ES-I3 (cell line): Measurements from ENCODE around the gene PIWIL4.
"Not testable (repeated sequence)": the region's sequence is repeated elsewhere in the genome, so short reads cannot be mapped to it uniquely, and the experiment has no call there.

Experiments used
- H3K36me3 ChIP-seq: 2 replicates; pipeline ENCODE4 v1.6.1; 2013; ENCODE audit warnings: mild to moderate bottlenecking, low read length, control low read depth, moderate library complexity; ENCODE audit not compliant: insufficient read depth
- H3K4me1 ChIP-seq: 2 replicates; pipeline ENCODE4 v1.6.1; 2013; ENCODE audit warnings: mild to moderate bottlenecking, control low read depth, low read length; ENCODE audit not compliant: insufficient read depth
- H3K9ac ChIP-seq: 2 replicates; pipeline ENCODE4 v1.6.1; 2013; ENCODE audit warnings: low read depth, mild to moderate bottlenecking, low read length, moderate library complexity
- H3K9me3 ChIP-seq: 2 replicates; pipeline ENCODE4 v1.6.1; 2013; ENCODE audit warnings: mild to moderate bottlenecking, low read length, moderate library complexity; ENCODE audit not compliant: control insufficient read depth, insufficient read depth

Gene PIWIL4

DNA sequence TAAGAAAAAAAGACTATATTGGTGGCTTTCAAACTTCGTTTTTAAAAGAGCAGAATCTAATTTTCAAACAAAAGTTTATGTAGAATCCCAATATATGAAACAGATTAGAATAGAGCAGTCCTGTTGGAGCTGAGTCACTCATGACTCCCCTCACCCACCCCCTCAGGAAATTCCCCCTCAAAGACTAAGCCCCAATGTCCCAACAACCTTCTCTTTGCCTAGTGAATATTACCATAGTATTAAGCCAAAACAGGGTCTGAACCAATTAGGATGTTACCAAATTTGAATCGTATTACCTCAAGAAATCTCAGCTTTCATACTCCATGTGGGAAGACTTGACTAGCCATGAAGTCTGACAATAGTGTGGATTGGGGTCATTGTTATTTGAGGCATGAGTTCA is 7.8 kb upstream of the PIWIL4 start:
- no peaks in the 10 kb centered on the region for H3K9me3 ChIP-seq
- peaks cover 12% of the 10 kb centered on the region for H3K4me1 ChIP-seq
- H3K9ac ChIP-seq: no peak overlapping the region
- no peaks in the 10 kb centered on the region for H3K36me3 ChIP-seq

DNA sequence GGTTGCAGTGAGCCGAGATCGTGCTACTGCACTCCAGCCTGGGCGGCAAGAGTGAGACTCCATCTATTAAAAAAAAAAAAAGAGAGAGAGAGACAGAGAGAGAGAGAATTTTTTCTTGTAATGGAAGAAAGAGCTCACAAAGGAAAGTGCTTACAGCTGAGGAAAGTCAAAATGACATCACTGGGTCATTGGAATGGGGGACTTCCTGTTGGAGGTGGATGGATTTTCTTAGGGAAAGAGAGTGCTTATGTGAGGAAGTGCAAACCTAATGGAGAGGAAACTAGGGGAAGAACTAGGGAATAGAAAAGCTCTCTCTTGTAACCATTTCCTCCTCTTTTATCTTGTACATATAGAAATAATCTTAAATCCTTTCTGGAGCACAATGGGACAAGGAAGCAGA is 6.3 kb upstream of the PIWIL4 start:
- H3K9ac ChIP-seq: no peak overlapping the region
- no peaks in the 10 kb centered on the region for H3K9me3 ChIP-seq
- H3K4me1 ChIP-seq: peaks cover 12% of the 10 kb centered on the region
- no peaks in the 10 kb centered on the region for H3K36me3 ChIP-seq

DNA sequence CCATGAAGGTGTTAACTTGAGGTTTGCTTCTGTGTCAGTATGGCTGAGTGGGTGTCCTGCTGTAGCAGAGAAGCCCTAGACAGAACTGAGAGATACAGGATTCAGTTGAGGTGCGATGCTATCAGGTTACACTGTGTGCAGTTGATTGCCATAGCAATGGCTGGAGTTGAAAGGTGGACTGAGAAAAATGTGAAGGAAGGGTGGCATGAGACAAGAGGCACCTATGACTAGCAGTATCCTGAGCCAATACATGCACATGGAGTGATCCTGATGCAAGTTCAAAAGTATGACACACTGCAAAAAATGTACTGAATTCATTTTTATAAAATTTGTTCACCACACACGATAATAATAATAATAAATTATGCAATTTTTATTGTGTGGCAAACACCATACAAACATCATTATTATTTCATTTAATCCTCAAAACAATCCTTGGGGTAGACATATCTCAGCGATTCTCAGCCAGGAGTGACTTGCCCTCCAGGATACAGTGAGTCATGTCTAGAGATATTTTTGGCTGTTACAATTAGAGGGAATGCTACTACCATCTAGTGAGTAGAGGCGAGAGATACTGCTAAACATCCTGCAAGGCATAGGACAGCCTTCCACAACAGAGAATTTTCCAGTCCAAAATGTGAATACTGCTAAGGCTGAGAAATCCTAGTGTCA is 3.9 kb upstream of the PIWIL4 start:
- Histone ChIP-seq H3K9ac (no peak overlapping the region), H3K9me3 (no peaks in the 10 kb centered on the region), H3K36me3 (no peaks in the 10 kb centered on the region), H3K4me1 (peaks cover 12% of the 10 kb centered on the region)

DNA sequence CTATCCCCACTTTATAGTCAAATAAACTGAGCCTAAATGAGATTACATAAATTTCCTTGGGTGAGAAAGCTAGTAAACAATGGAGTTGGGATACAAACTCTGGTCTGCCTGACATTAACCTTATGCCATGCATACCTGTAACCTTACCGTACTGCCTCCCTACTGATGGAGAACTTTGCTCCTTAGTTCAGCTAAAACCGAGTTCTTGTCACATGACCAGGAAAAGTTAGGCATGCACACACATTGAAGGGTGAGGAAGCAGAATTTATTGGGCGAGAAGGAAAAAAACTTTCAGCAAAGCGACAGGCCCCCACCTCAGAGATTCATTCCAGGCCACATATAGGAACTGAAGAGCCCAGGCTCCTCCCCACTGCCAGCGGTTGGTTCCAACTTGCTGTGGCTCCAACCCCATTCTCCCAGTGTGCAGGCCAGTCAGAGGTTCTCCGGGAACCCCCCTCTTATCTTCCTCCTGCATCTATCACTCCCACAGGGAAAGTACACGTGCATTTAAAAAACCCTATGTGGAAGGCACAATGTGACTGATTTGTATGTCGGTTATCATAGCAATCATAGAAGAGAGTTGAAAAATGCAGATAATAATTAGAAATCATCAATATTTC is 3.2 kb upstream of the PIWIL4 start:
- Histone ChIP-seq H3K36me3 (no peaks in the 10 kb centered on the region), H3K4me1 (peaks cover 12% of the 10 kb centered on the region), H3K9ac (no peak overlapping the region), H3K9me3 (no peaks in the 10 kb centered on the region)

DNA sequence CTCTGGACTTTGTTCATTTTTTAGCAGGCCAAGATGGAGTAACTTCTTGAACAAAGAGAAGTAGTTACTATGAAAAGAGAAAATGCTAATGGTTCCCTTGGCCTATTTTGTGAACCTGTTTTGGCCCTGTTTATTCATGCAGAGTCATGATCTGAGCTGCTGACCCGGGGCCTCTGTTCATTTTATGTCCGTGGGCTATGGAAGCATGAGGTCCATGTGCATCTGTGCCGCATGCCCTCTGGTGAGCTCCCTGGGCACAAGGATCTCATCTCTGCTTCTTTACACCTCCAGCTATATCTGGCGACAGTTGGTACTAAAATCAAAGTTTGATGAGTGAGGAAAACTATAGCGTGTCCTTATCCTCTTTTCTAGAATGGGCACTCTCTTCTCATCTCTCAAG is 1.0 kb downstream of the PIWIL4 start:
- H3K4me1 ChIP-seq: peaks cover 7% of the 10 kb centered on the region
- no peak overlapping the region for H3K9ac ChIP-seq
- H3K9me3 ChIP-seq: no peaks in the 10 kb centered on the region
- no peaks in the 10 kb centered on the region for H3K36me3 ChIP-seq

DNA sequence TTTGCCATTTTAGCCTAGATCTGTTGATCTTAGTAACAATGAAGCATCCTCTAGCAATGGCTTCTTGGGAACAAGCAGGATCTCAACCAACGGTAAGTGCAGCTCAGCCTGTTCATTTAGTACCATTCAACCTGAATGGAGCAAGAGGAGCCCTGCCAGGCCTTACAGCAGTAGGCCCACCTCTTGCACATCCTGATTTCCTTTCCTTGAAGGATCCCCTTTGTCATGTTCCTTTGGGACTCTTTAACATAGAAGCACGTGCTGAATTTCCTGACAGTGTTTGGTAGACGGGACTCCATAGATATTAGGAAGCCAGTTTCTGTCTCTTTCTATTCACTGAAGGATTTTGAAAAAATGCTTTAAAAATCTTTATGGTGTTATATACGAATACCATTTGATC is 1.5 kb downstream of the PIWIL4 start:
- Histone ChIP-seq H3K9me3 (no peaks in the 10 kb centered on the region), H3K4me1 (peaks cover 1% of the 10 kb centered on the region), H3K36me3 (no peaks in the 10 kb centered on the region), H3K9ac (no peak overlapping the region)

DNA sequence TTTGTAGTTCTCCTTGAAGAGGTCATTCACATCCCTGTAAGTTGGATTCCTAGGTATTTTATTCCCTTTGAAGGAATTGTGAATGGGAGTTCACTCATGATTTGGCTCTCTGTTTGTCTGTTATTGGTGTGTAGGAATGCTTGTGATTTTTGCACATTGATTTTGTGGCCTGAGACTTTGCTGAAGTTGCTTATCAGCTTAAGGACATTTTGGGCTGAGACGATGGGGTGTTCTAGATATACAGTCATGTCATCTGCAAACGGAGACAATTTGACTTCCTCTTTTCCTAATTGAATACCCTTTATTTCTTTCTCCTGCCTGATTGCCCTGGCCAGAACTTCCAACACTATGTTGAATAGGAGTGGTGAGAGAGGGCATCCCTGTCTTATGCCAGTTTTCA is 5.8 kb downstream of the PIWIL4 start:
- H3K4me1 ChIP-seq, H3K9ac ChIP-seq, H3K36me3 ChIP-seq, H3K9me3 ChIP-seq: not testable (repeated sequence)

DNA sequence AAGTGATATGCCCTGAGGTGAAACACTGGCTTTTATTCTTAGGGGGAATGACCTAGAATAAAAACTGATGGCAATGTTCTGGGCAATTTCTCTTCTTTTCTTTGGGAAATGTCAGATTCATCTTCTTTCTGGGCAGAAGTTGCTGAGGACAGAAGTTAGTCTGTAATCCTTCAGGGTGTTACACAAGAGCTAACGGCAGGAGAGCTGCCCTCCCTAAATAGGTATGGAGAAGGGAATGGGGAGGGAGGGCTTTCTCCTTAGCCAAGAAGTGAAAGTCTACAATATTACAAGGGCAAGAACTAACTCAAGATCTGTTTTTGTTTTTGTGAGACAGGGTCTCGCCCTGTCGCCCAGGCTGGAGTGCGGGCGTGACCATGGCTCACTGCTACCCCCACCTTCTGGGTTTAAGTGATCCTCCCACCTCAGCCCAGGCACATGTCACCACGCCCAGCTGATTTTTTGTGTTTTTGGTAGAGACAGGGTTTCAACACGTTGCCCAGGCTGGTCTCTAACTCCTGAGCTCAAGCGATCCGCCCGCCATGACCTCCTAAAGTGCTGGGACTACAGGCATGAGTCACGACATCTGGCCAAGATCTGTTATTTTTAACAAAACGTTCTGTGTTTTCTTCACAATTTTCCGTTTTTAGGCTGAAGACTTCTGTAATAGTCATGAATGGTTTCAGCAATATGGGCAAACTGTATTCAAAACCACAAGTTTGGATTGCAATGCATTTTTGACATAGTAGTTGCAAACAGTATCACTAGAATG is 7.2 kb downstream of the PIWIL4 start:
- H3K9ac ChIP-seq: no peak overlapping the region
- H3K4me1 ChIP-seq: no peaks in the 10 kb centered on the region
- no peaks in the 10 kb centered on the region for H3K9me3 ChIP-seq
- no peaks in the 10 kb centered on the region for H3K36me3 ChIP-seq

DNA sequence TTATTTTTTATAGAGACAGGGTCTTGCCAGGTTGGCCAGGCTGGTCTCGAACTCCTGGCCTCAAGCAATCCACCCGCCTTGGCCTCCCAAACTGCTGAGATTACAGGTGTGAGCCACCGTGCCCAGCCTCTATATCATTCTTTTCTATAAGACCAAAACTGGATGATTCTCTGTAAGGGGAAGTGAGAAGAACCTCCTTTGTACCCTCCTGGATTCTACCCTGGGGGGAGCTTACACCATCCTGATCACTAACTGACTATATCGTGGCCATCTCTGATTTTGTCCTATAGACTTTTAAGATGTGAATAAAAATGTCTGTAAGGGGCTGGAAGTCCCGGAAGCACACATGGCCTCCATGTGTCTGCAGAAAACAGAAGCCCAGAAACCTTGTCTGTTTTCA is 9.1 kb downstream of the PIWIL4 start:
- no peak overlapping the region for H3K9ac ChIP-seq
- no peaks in the 10 kb centered on the region for H3K36me3 ChIP-seq
- no peaks in the 10 kb centered on the region for H3K9me3 ChIP-seq
- H3K4me1 ChIP-seq: no peaks in the 10 kb centered on the region

DNA sequence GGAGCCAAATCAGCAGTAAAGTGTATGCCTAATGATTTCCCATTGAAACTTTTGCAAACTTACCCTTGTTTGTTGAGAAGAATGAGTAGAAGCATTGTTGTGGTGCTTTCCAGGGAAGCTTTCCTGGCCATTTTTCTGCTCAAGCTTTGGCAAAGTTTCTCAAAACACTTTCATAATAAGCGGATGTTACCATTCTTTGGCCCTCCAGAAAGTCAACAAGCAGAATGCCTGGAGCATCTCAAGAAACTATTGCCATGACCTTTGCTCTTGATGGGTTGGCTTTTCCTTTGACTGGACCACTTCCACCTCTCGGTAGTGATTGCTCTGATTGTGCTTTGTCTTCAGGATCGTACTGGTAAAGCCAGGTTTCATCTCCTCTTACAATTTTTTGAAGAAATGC is 10.7 kb downstream of the PIWIL4 start:
- no peaks in the 10 kb centered on the region for H3K4me1 ChIP-seq
- H3K9ac ChIP-seq: no peak overlapping the region
- H3K36me3 ChIP-seq: no peaks in the 10 kb centered on the region
- H3K9me3 ChIP-seq: no peaks in the 10 kb centered on the region

DNA sequence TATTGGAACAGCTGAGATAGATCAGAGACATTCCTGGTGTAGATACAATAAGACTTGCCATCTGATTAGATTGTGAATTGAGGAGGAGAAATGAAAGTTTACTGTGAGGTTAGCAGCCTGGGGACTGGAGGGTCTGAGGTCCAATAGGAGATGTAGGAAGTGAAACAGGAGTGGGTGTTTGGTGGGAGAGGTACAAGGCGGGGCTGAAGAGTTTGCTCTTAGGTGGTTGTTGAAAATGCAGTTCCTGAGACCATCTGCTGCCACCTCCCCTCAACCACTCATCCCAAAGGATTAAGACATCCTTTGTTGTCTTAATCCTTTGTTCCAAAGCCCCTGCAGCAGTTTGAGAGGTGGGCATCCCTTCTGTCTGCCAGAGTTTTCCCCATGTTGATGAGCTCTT is 14.8 kb downstream of the PIWIL4 start:
- Histone ChIP-seq H3K9ac (no peak overlapping the region), H3K4me1 (no peaks in the 10 kb centered on the region), H3K36me3 (no peaks in the 10 kb centered on the region), H3K9me3 (no peaks in the 10 kb centered on the region)

DNA sequence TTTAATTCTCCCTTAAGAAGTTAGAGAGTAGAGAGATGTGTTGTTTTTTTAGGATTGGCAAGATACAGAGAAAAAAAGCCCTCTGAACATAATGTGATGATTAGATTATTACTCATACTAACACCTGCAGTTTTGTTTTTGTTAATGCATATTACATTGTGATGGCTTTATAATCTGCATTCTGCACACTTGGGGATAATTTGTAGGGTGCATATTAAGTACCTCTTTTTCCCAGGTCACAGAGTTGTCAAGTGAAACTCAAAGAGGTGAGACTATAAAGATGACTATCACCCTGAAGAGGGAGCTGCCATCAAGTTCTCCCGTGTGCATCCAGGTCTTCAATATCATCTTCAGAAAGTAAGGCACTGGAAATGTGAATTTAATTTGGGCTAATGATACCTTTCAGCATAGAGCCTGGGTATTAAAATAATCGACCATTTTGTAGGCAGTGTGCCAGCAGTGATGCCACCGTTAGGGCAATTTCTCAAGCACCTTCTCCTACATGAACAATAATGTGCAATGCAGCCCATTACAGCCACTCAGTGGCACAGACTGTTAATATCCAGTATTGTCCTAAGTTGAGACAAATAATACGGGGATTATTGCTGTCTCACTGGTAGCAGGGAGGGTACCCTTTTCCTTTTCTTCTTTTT is 16.2 kb downstream of the PIWIL4 start:
- Histone ChIP-seq H3K9ac (no peak overlapping the region), H3K9me3 (no peaks in the 10 kb centered on the region), H3K36me3 (no peaks in the 10 kb centered on the region), H3K4me1 (no peaks in the 10 kb centered on the region)

DNA sequence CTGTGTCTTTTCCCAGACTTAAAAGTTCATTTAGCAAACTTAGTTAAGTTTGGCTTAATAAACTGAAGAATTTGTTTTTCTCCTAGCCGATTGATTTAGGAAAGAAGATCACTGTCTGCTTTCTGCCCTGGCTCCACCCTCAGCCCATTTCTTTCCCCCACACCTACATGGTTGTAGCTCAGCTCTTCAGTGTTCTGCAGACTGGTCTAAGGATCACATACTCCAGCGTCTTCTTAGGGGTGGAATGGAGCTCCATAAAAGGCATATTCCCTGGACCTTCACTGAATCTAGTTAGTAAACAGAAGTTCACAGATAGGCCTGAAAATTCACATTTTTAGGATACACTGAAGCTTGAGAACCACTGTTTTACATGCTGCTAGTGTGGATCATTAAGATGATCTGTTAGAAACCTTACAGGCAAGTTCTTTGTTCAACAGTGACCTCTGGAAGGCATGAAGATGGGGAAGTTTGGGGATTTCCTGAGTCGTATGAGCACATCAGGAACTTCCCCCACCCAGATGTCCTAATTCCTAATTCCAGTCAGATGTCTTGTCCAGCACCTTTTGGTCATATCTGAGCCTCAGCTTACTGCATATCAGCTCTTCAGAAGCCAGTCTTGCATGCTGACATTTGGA is 16.8 kb downstream of the PIWIL4 start:
- H3K36me3 ChIP-seq: no peaks in the 10 kb centered on the region
- H3K9me3 ChIP-seq: no peaks in the 10 kb centered on the region
- no peaks in the 10 kb centered on the region for H3K4me1 ChIP-seq
- no peak overlapping the region for H3K9ac ChIP-seq

DNA sequence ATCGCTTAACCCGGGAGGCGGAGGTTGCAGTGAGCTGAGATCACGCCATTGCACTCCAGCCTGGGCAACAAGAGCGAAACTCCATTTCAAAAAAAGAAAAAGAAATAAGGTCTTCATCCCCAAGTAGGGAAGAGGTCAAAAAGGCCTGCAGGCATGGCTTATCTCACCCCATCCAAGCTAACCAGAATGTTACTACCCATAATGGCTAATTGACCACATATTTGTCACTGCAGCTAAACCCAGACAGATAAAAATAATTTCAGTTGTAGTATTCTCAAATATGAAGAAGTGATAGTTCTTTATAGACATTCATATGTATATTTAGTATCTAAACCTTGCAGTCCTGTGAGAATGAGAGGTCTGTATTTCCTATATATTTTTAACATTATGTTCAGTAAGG is 17.8 kb downstream of the PIWIL4 start:
- no peaks in the 10 kb centered on the region for H3K36me3 ChIP-seq
- H3K4me1 ChIP-seq: no peaks in the 10 kb centered on the region
- no peak overlapping the region for H3K9ac ChIP-seq
- no peaks in the 10 kb centered on the region for H3K9me3 ChIP-seq
